Renal cortex interstitium (tissue), 11 donors: ENCODE data around the gene PERM1. TPM values are rescaled to one million over a fixed set of nuclear protein-coding genes. Genes with fewer than 3 reads are reported as not detected.

Experiments used
- DNase-seq, 11 donors: peaks; one replicate each; pipeline ENCODE4 v3.0.0-alpha.2; 2013; ENCODE audit warnings: low read depth in 9 of 11, low spot score in 4 of 11; ENCODE audit errors: extremely low read depth in 1 of 11
- polyA plus RNA-seq, 3 donors: library from polyadenylated mRNA; unstranded; fragments of 120-200 nt; gene quantifications; one replicate each; pipeline ENCODE4 v1.2.1, GENCODE V29; 2013; ENCODE audit not compliant: insufficient read length in 3 of 3

The PERM1 gene
- polyA plus RNA-seq, 3 donors, result 0.13 to 0.14 TPM; not detected in 1

- no peak for DNase-seq
Measured at GRCh38 chr1:931380-932172, 50.3 kb downstream of the PERM1 start.

DNA sequence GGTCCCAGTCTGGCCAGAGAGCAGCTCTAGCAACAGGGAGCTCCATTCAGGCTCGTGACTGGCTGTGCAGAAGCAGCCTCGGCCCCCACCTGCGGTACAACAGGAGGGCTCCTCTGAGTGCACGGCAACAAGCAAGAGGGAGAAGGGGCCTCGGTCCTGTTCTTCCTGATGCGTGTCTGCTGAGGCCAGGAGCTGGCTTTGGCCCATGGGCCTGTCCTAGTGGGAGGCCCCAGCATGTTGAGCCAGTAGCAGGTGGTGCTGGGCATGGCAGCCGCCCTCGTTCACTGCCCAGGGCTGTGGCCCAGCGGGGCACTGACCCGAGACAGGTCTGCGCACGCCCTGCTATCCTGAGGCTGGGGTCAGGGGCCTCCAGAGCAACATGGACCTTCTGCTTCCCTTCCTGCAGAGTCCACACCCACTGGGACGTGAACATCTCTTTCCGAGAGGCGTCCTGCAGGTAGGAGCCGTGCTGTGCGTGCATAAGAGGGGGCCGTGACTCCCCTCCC, 51.2 kb downstream of the PERM1 start:
- no peak for DNase-seq

GRCh38 chr1:929712-930632, 51.9 kb downstream of the PERM1 start:
- no peak for DNase-seq

- DNase-seq, result no peak
Measured at GRCh38 chr1:928825-929661, 52.9 kb downstream of the PERM1 start.

DNA sequence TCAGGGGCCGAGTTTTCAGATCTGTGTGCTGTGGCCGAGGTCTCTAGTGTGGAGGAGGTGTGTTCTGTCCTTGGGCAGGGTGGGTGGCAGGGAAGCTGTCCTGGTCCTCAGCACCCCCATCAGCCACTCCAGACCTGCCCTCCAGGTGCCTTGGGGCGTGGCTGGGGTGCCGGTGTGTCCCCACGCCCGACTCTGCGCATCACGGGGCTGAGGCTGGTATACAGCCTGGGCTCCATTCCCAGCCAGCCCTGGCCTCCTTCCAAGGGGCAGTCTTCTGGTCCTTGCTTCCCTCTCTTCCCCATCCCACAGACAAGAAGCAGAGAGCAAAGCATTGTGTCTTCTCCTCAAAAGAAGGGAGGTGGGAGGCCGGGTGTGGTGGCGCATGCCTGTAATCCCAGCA, 54.1 kb downstream of the PERM1 start:
- no peak for DNase-seq

- DNase-seq, result no peak
Measured at GRCh38 chr1:927234-927633, 54.7 kb downstream of the PERM1 start.

GRCh38 chr1:925561-926421, 56.1 kb downstream of the PERM1 start:
- no peak for DNase-seq

Other genes with a start within 250 kb of the PERM1 start
- 10 to 100 TPM; 38.2 to 87.0 (median 80.7) TPM for gene SAMD11, start 58.2 kb downstream of the PERM1 start, polyA plus RNA-seq
- gene NOC2L, start 22.8 kb downstream of the PERM1 start, polyA plus RNA-seq, result 10 to 100 TPM; 52.0 to 64.3 (median 64.2) TPM
- 10 to 100 TPM in 2 of 3 donors, 1 to 10 TPM in 1; 7.7 to 14.0 (median 13.6) TPM for gene KLHL17, start 21.5 kb downstream of the PERM1 start, polyA plus RNA-seq
- gene PLEKHN1, start 15.6 kb downstream of the PERM1 start, polyA plus RNA-seq, result under 1 TPM; 0.20 to 0.47 (median 0.40) TPM
- gene HES4, start 18.0 kb upstream of the PERM1 start, polyA plus RNA-seq, result 10 to 100 TPM; 17.3 to 50.1 (median 39.7) TPM
- 10 to 100 TPM in 2 of 3 donors, 1 to 10 TPM in 1; 9.0 to 21.7 (median 15.5) TPM for gene ISG15, start 31.4 kb upstream of the PERM1 start, polyA plus RNA-seq
- gene AGRN, start 38.0 kb upstream of the PERM1 start, polyA plus RNA-seq, result 100 to 1,000 TPM; 188 to 295 (median 282) TPM
- gene RNF223, start 92.2 kb upstream of the PERM1 start, polyA plus RNA-seq, result under 1 TPM; 0.30 to 0.82 (median 0.39) TPM
- gene C1orf159, start 134.0 kb upstream of the PERM1 start, polyA plus RNA-seq, result 10 to 100 TPM in 2 of 3 donors, 1 to 10 TPM in 1; 6.4 to 20.1 (median 14.1) TPM
- gene TTLL10, start 191.8 kb upstream of the PERM1 start, polyA plus RNA-seq, result under 1 TPM; 0.30 to 0.88 (median 0.50) TPM
- under 1 TPM; 0.20 to 0.80 (median 0.43) TPM for gene TNFRSF18, start 224.5 kb upstream of the PERM1 start, polyA plus RNA-seq
- gene TNFRSF4, start 232.1 kb upstream of the PERM1 start, polyA plus RNA-seq, result 1 to 10 TPM; 1.1 to 3.0 (median 2.4) TPM
- 100 to 1,000 TPM; 106 to 141 (median 132) TPM for gene SDF4, start 249.9 kb upstream of the PERM1 start, polyA plus RNA-seq